Stimulated activated CD4-positive, alpha-beta T cell treated with anti-CD3 and anti-CD28 coated beads, Interleukin-15, amount 100 ng/mL, for 24 hours (primary cell): ENCODE measurements around the gene OLFML3.
"Not testable (repeated sequence)": the region's sequence is repeated elsewhere in the genome, so short reads cannot be mapped to it uniquely, and the experiment has no call there.

Experiments
- DNase-seq: peaks from one replicate; pipeline ENCODE4 v3.0.0-alpha.2; 2020

OLFML3 gene

GRCh38 chr1:113993766-113994165 lies 14.5 kb downstream of the OLFML3 start:
- DNase-seq: no peak

DNA sequence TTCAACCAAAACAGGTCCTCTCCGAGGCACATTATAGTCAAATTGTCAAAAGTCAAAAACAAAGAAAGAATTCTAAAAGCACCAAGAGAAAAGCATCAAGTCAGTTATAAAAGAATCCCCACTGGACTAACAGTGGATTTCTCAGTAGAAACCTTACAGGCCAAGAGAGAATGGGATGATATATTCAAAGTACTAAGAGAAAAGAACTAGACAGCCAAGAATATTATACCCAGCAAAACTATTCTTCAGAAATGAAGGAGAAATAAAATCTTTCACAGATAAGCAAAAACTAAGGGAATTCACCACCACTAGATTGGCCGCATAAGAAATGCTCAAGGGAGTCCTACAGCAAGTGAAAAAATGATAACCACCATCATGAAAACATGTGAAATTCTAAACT lies 16.1 kb downstream of the OLFML3 start:
- no peak for DNase-seq

GRCh38 chr1:113998361-113998760 lies 19.1 kb downstream of the OLFML3 start:
- no peak for DNase-seq

DNA sequence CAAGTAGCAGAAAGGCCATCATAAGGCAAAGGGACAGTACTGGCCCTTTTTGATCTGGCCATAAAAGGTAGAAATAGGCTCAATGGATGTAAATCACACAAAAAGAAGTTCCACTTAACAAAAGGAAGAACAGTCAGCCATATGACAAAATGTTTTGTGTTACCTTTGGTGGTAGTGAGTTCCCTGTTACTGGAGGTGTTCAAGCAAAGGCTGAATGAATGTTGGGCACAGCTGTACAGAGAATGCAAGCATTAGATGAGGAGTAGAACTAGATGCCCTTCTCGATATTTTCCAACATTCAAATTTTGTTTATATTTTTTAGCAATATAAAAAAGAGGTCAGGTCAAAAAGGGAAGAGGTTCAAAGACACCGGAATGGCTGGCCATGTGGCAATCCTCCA lies 20.0 kb downstream of the OLFML3 start:
- no peak for DNase-seq

DNA sequence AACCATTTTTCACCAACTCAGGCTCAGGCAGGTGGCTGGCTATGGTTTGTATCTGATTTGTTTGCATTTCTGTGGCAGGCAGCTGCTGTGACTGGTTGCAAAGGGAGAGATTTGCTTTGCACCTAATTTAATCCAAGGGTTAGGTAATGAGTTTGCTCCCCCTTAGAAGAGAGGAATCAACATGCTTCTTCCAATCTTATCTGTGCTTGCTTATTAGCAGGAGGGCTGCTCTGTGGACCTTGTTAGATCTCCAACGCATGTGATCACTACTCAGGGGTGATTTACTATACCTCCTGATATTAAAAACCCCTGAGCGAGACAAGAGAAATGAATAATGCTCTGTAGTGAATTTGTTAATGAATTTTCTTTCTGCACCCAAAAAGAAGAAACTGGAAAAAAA lies 20.5 kb downstream of the OLFML3 start:
- no peak for DNase-seq

GRCh38 chr1:114000406-114000805 lies 21.1 kb downstream of the OLFML3 start:
- DNase-seq: no peak

DNA sequence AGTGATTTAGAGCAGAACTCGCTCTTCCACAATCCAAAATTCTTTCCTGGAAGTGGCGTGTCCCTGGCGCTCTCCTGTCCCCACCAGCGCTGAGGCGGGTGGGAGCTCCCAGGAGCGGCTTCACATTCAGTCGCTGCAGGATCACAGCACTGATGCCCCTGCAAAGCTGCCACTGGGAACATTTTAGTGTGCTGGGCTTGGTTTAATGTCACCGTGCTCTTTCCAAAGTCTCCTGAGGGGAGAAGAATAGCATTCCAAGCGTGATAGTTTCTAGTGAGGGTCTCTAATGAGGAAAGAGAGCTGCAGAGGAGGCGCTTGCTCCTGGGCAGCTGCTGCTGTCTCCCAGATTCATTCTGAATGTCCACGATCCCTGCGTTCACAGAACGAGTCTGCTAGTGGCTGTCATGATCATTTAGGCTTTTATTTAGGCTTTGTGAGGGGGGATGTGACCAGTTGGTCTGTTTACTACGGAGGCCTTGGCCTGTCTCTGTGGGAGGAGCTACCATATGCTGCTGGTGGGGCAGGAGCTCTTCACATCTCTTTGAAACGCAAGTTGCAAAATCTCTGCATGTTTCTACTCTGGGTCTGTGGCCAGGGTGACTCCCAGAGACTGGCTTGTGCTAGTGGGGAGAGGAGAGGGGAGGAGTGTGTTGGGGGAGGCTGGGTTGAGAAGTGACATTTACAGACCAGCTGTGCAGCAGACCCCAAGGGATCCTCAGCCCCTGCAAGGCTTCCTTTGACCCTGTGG lies 23.4 kb downstream of the OLFML3 start:
- DNase-seq: no peak

DNA sequence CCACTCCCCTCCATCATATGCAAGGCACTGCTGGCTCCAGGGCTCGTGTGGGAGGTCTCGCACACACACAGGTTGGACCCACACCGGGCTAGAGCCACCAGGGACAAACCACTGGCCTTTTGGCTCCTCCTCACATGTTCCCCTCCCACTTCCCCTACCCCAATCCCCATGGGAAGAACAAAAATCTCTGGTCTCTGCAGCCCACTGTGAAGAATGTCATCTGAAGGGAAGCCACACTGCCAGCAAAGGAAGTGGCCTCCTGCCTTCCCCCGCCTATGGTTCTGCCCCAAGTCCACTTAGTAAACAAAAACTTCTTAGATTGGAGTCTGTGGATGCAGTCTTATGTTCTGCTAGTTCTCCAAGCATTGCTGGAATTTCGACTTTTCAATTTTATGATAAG lies 24.2 kb downstream of the OLFML3 start:
- no peak for DNase-seq

DNA sequence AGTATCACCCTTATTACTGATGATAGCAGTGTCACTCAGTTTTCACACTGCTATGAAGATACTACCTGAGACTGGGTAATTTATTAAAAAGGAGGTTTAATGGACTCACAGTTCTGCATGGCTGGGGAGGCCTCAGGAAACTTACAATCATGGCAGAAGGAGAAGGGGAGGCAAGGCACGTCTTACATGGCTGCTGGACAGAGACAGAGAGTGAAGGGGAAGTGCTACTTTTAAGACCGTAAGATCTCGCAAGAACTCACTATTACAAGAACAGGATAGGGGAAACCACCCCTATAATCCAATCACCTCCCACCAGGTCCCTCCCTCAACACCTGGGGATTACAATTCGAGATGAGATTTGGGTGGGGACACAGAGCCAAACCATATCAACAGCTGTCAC lies 27.6 kb downstream of the OLFML3 start:
- DNase-seq: not testable (repeated sequence)

DNA sequence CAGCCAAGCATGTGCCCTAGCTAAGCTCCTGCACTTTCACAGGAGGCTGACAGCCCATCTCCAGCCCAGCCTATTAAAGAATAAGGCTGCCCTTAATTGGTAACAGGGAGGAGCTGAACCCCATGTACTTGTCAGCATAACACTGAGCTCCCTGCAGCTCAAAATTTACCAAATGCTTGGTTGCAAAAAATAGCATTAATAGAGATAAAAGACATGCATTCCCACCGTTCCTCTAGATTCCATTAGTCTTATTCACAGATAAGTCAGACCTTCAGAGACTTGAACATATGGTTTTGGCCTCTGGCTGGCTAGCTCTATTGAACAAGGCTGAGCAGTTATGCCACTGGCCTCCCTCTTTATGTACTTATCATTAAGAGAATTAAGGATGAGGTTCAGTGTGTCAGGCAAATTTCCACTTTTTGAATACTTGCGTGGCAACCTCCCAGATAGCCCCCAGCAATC lies 29.2 kb downstream of the OLFML3 start:
- DNase-seq: no peak

GRCh38 chr1:114008993-114009392 lies 29.7 kb downstream of the OLFML3 start:
- DNase-seq: no peak

DNA sequence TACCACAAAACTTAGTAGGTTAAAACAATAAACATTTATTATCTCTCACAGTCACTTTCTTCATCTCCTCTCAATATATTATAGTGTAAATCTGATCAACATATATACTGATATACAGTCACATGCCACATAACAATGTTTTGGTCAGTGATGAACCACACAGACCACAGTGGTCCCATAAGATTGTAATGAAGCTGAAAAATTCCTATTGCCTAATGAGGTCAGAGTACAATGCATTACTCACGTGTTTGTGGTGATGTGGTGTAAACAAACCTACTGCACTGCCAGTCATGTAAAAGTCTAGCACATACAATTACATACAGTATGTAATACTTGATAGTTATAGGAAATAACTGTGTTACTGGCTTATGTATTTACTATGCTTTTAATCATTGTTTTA lies 30.1 kb downstream of the OLFML3 start:
- no peak for DNase-seq

GRCh38 chr1:114010433-114011184 lies 31.3 kb downstream of the OLFML3 start:
- DNase-seq: no peak

DNA sequence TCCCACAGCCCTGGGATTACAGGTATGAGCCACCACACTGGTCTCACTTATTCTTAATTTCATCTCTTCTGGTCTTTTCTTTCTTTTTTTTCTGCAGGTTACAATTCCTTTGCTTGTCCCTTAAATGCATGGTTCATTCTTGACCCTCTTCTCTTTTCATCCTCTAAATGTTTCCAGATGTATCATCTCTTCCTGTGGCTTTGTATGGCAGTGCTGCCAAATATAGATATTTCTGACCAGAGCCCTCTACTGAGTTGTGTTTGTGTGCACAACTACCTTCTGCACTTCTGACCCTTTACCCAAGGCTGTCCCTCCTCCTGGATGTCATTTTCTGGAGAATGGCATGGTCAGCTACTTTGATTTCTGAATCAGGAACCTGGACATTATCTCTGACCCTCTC lies 32.5 kb downstream of the OLFML3 start:
- no peak for DNase-seq

DNA sequence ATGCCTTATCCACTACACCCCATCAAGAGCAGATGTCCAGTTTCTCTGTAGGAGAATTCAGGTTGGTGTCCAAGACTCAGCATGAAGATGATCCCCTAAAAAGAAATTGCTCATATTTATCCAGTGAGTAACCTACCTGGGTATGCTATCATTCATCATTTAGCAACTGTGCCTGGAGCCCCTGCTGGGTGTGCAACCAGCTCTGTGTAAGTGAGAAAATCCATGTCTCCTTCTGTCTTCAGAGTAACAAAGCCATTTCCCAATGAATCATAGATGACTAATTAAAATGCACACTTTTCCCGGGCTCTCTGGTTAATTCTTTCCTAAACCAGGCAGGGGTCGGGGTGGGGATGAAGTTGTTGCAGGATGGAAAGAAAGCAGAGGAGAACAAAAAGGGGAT lies 35.8 kb downstream of the OLFML3 start:
- no peak for DNase-seq

- not testable (repeated sequence) for DNase-seq
These were observed 40.5 kb downstream of the OLFML3 start for GRCh38 chr1:114019724-114020123.

- no peak for DNase-seq
These were observed 42.4 kb downstream of the OLFML3 start for GRCh38 chr1:114021665-114022099.

DNA sequence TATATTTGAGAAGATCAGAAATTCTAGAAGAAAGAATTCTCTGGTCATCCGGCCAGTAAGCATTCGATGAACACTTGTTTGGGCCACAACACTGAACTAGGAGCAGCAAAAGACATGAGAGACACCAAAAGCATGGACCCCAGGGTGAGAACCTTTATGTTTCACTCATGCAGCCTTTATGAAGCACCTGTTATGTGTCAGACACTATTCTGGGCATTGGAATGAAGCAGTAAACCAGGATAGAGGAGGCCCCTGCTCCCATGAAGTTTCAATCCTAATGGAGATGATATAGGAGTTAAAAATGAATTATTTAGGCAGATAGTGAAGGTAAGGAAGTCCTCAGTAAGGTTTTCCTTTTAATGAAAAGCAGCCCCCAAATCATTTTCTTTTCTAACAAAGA lies 43.6 kb downstream of the OLFML3 start:
- no peak for DNase-seq

- no peak for DNase-seq
These were observed 44.1 kb downstream of the OLFML3 start for GRCh38 chr1:114023377-114023776.

DNA sequence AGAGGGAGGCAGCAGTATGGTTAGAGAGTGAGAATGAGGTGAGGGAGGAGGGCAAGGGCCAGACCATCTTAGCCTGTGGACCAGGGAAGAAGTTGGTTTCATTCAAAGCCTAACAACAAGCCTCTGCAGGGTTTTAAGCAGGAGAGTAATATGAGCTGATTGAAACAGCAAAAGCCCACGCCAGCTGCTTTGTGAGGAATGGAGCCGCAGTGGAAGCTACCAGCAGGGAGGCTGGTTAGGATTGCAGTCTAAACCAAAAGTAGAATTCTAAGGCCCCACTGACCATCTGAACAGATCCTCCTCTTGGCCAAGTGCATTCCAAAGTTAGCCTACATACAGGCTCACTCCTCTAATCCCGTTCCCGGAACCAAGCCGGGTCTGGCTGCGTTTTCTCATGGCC lies 44.8 kb downstream of the OLFML3 start:
- no peak for DNase-seq

DNA sequence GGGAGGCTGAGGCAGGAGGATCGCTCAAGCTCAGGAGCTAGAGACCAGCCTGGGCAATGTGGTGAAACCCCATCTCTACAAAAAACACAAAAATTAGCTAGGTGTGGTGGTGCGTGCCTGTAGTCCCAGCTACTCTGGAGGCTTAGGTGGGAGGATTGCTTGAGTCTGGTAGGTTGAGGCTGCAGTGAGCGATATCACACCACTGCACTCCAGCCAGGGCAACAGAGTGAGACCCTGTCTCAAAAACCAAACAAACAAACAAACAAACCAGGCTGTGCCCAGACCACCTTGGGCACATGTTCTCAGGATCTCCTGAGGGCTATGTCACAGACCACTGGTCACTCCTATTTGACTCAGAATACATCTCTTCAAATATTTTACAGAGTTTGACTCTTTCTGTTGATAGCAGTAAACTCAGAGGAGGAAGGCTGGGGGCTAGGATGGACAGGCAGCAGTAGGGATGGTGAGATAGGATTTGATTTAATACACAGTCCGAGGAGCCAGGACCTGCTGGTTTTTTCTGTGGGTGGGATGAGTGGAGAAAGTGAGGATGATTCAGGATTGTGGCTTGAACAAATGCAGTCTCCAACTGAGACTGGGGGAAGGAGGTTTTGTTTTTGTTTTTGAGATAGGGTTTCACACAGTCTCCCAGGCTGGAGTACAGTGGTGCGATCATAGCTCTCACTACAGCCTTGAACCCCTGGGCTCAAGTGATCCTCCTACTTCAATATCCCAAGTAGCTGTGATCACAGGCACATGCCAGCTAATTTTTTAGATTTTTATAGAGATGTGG lies 46.5 kb downstream of the OLFML3 start:
- DNase-seq: no peak

DNA sequence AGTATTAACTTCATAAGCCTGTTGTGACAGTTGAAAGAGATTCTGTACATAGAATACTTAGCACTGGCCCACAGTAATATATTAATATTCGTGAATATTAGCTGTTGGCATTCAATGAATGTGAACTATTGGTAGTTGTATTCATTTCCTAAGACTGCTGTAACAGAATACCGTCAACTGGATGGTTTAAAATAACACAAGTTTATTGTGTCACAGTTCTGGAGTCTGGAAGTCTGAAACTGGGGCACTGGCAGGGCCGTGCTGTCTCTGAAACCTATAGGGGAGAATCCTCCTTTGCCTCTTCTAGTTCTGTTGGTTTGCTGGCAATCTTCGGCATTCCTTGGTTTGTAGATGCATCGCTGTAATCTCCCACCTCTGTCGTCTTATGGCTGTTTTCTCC lies 47.5 kb downstream of the OLFML3 start:
- no peak for DNase-seq
